Upper lobe of left lung (tissue), 6 donors: ENCODE data around the gene BCOR. TPM values are rescaled to one million over a fixed set of nuclear protein-coding genes. Genes with fewer than 3 reads are reported as not detected.

Experiments
- ATAC-seq, 2 donors: fragments of 200-7000 bp; cut with Tn5 transposase; one replicate each; pipeline ENCODE4 v1.9.1; 2022; ENCODE audit warnings: mild to moderate bottlenecking in 2 of 2, moderate library complexity in 2 of 2; ENCODE audit not compliant: low FRiP score in 2 of 2
- DNase-seq, 2 donors: peaks; one replicate each; pipeline ENCODE4 v3.0.0-alpha.2; 2019 to 2020
- H3K27ac ChIP-seq, 4 donors: fragments of 200-600 bp; sonication (generic); one replicate each; pipeline ENCODE4 v1.5.1; 2016 to 2019
- H3K27me3 ChIP-seq, 4 donors: fragments of 200-600 bp; sonication (generic); one replicate each; pipeline ENCODE4 v1.5.1; 2017 to 2019
- H3K36me3 ChIP-seq, 4 donors: fragments of 200-600 bp; sonication (generic); one replicate each; pipeline ENCODE4 v1.5.1; 2016 to 2019
- H3K4me1 ChIP-seq, 4 donors: fragments of 200-600 bp; sonication (generic); one replicate each; pipeline ENCODE4 v1.5.1; 2018 to 2019
- H3K4me3 ChIP-seq, 4 donors: fragments of 200-600 bp; sonication (generic); one replicate each; pipeline ENCODE4 v1.5.1; 2017 to 2019; ENCODE audit warnings: mild to moderate bottlenecking in 2 of 4, moderate library complexity in 1 of 4
- H3K9me3 ChIP-seq, 4 donors: fragments of 200-600 bp; sonication (generic); one replicate each; pipeline ENCODE4 v1.5.1; 2018 to 2019
- CTCF ChIP-seq, 6 experiments: fragments of 450-650 bp in 4 of 6; fragments of 200-600 bp in 2 of 6; sonication (generic) in 2 of 6; IDR thresholded peaks; one replicate each; pipeline ENCODE4 v1.5.1; 2016 to 2019; ENCODE audit warnings: antibody characterized with exemption in 6 of 6
- EP300 ChIP-seq, 4 donors: sonication (generic); formaldehyde crosslinking; IDR thresholded peaks; one replicate each; pipeline ENCODE4 v1.5.1; 2017; ENCODE audit warnings: antibody characterized with exemption in 4 of 4, control low read depth in 2 of 4
- POLR2A ChIP-seq, 4 donors: fragments of 450-650 bp; IDR thresholded peaks; one replicate each; pipeline ENCODE4 v1.5.1; 2016 to 2017; ENCODE audit warnings: antibody characterized with exemption in 4 of 4, mild to moderate bottlenecking in 2 of 4
- POLR2AphosphoS5 ChIP-seq, 2 donors: sonication (generic); formaldehyde crosslinking; IDR thresholded peaks; one replicate each; pipeline ENCODE4 v1.5.1; 2017; ENCODE audit warnings: antibody characterized with exemption in 2 of 2
- WGBS, 2 donors: methylation state at CpG; one replicate each; pipeline ENCODE4 v1.1.5; 2017 to 2018; 5-methylcytosine and 5-hydroxymethylcytosine counted together
- total RNA-seq, 6 donors: library from RNA; depleted of rRNA in 4 of 6; stranded (reverse); fragments of >200 nt in 4 of 6; gene quantifications; one replicate each; pipeline versions ENCODE4 v1.1.0 to v1.2.1, GENCODE V29; 2016 to 2021
- donor health status: DM: no; HTN: no; CAD: no; lungs with moderate emphysema.
- donor health status: DM: no; HTN: yes; CAD: no; lungs with severe emphysema.

Gene BCOR
- total RNA-seq, 6 donors from 2014 or later, result 17.5 to 40.8 (median 25.6) TPM

- Histone ChIP-seq H3K27ac (peak overlapping the region in 1 of 4 donors; percentile 24), H3K9me3 (no peaks in the 10 kb centered on the region), H3K4me3 (peak overlapping the region in 1 of 4 donors; percentile 32), H3K36me3 (no peaks in the 10 kb centered on the region), H3K4me1 (peaks cover 29 to 65% (median 34%) of the 10 kb centered on the region in 4 donors), H3K27me3 (peaks cover 0 to 66% (median 0%) of the 10 kb centered on the region in 4 donors)
- TF ChIP-seq POLR2A (IDR thresholded peaks at IDR 0.05) (no peak), EP300 (IDR thresholded peaks at IDR 0.05) (no peak), POLR2AphosphoS5 (IDR thresholded peaks at IDR 0.05) (no peak), CTCF (IDR thresholded peaks at IDR 0.05) (no peak)
- ATAC-seq (no peak), DNase-seq (peak in 1 of 2 donors; percentile 26)
- WGBS, 2 donors, result 54 to 86% methylated on average over 22 to 47 of the region's 47 CpGs
Observed at GRCh38 chrX:40007756-40008705, 89.7 kb downstream of the BCOR start.

GRCh38 chrX:40007131-40007755, 90.5 kb downstream of the BCOR start:
- H3K36me3 ChIP-seq, result no peaks in the 10 kb centered on the region
- peaks cover 0 to 58% (median 0%) of the 10 kb centered on the region in 4 donors for H3K27me3 ChIP-seq

GRCh38 chrX:40006106-40007017, 91.4 kb downstream of the BCOR start:
- Histone ChIP-seq H3K4me3 (peak overlapping the region in 3 of 4 donors; percentile 16 to 29 (median 26)), H3K27me3 (peaks cover 0 to 49% (median 0%) of the 10 kb centered on the region in 4 donors), H3K4me1 (peaks cover 17 to 49% (median 23%) of the 10 kb centered on the region in 4 donors), H3K9me3 (no peaks in the 10 kb centered on the region), H3K36me3 (no peaks in the 10 kb centered on the region), H3K27ac (no peak overlapping the region)
- no peak for TF ChIP-seq EP300 (IDR thresholded peaks at IDR 0.05)
- no peak for TF ChIP-seq CTCF (IDR thresholded peaks at IDR 0.05)
- no peak for TF ChIP-seq POLR2AphosphoS5 (IDR thresholded peaks at IDR 0.05)
- TF ChIP-seq POLR2A (IDR thresholded peaks at IDR 0.05), result no peak
- WGBS, 2 donors, result 33 to 87% methylated on average over 6 to 50 of the region's 63 CpGs
- ATAC-seq (peak in 1 of 2 donors; percentile 86), DNase-seq (peak in 1 of 2 donors; percentile 89)

More at GRCh38 chrX:40007131-40007755, 90.5 kb downstream of the BCOR start:
- Histone ChIP-seq H3K9me3 (no peaks in the 10 kb centered on the region), H3K27ac (no peak overlapping the region), H3K4me1 (peaks cover 23 to 58% (median 28%) of the 10 kb centered on the region in 4 donors), H3K4me3 (no peak overlapping the region)
- 46 to 92% methylated on average over 25 to 33 of the region's 33 CpGs for WGBS, 2 donors
- no peak for DNase-seq
- no peak for ATAC-seq
- TF ChIP-seq CTCF (IDR thresholded peaks at IDR 0.05) (no peak), POLR2A (IDR thresholded peaks at IDR 0.05) (no peak)

GRCh38 chrX:40005292-40006011, 92.3 kb downstream of the BCOR start:
- Histone ChIP-seq H3K27ac (no peak overlapping the region), H3K4me3 (peak overlapping the region in 3 of 4 donors; percentile 16 to 29 (median 26)), H3K4me1 (peaks cover 15 to 41% (median 20%) of the 10 kb centered on the region in 4 donors), H3K9me3 (no peaks in the 10 kb centered on the region), H3K27me3 (peaks cover 0 to 40% (median 0%) of the 10 kb centered on the region in 4 donors), H3K36me3 (no peaks in the 10 kb centered on the region)
- 20% methylated on average over 41 of the region's 73 CpGs; no CpG with 5 or more reads in 1 of the 2 donors for WGBS, 2 donors
- DNase-seq (peak in 1 of 2 donors; percentile 71), ATAC-seq (peak in 1 of 2 donors; percentile 48)
- TF ChIP-seq POLR2A (IDR thresholded peaks at IDR 0.05) (no peak), EP300 (IDR thresholded peaks at IDR 0.05) (no peak), POLR2AphosphoS5 (IDR thresholded peaks at IDR 0.05) (no peak), CTCF (IDR thresholded peaks at IDR 0.05) (no peak)
